HAP-1 (cell line): ENCODE results near the gene IRX6.

Experiments used
- DNase-seq, 2 experiments: peaks; one replicate each; pipeline ENCODE4 v3.0.0-alpha.2; 2016 to 2020; ENCODE audit warnings: low spot score in 2 of 2
- H3K27me3 ChIP-seq: fragments of 250-450 bp; sonication (Bioruptor Pico); 2 replicates; pipeline ENCODE4 v1.5.1; 2020; ENCODE audit warnings: low read depth, mild to moderate bottlenecking, moderate library complexity
- H3K36me3 ChIP-seq: fragments of 250-450 bp; sonication (Bioruptor Pico); replicated peaks from 2 replicates; pipeline ENCODE4 v1.5.1; 2020; ENCODE audit warnings: mild to moderate bottlenecking
- H3K4me1 ChIP-seq: fragments of 250-450 bp; sonication (Bioruptor Pico); 2 replicates; pipeline ENCODE4 v1.5.1; 2020; ENCODE audit warnings: mild to moderate bottlenecking
- H3K4me3 ChIP-seq: fragments of 250-450 bp; sonication (Bioruptor Pico); 2 replicates; pipeline ENCODE4 v1.5.1; 2020; ENCODE audit warnings: mild to moderate bottlenecking, moderate library complexity
- H3K9me3 ChIP-seq: fragments of 250-450 bp; sonication (Bioruptor Pico); 2 replicates; pipeline ENCODE4 v1.5.1; 2020; ENCODE audit warnings: mild to moderate bottlenecking, moderate library complexity
- in situ Hi-C: fragments of 300-500 bp; cut with MboI; formaldehyde crosslinking; loops from 3 replicates; pipeline ENCODE4 v1.14.3; 2020; ENCODE audit warnings: low sequenced_read_pairs, inconsistent platforms, mixed read lengths

IRX6 gene

GRCh38 chr16:55323637-55324271, at the start of gene IRX6:
IRX6 (plus strand) TSS chr16:55324203; CDS start chr16:55325092, 889 bp downstream.
- H3K4me3 ChIP-seq: peak within 1 kb of the TSS; percentile 18

GRCh38 chr16:55274391-55274790, 49.6 kb upstream of the IRX6 start:
- peaks cover 2% of the 10 kb centered on the region; the same call in 1 of the 2 replicates for H3K27me3 ChIP-seq
- in situ Hi-C loops: loop anchor here (25.0 kb wide), 3 partner anchors 987 to 1712 kb away; partner anchors contain the start of gene IRX3

More at GRCh38 chr16:55323637-55324271, at the start of gene IRX6:
- Histone ChIP-seq H3K27me3 (peaks cover 12% of the 10 kb centered on the region), H3K4me1 (no peaks in the 10 kb centered on the region), H3K9me3 (no peaks in the 10 kb centered on the region), H3K36me3 (no peaks in the 10 kb centered on the region)
- in situ Hi-C loops: no loop called here
- DNase-seq: peak; percentile 5 to 75

GRCh38 chr16:55275167-55275566, 48.8 kb upstream of the IRX6 start:
- Histone ChIP-seq H3K4me1 (no peaks in the 10 kb centered on the region; the same call in 1 of the 2 replicates), H3K36me3 (no peaks in the 10 kb centered on the region), H3K4me3 (no peak overlapping the region), H3K9me3 (no peaks in the 10 kb centered on the region), H3K27me3 (peaks cover 9% of the 10 kb centered on the region)
- no peak for DNase-seq
- in situ Hi-C loops: no loop called here

More at GRCh38 chr16:55274391-55274790, 49.6 kb upstream of the IRX6 start:
- H3K4me1 ChIP-seq: no peaks in the 10 kb centered on the region; the same call in 1 of the 2 replicates
- no peak for DNase-seq
- H3K36me3 ChIP-seq: no peaks in the 10 kb centered on the region
- H3K9me3 ChIP-seq: no peaks in the 10 kb centered on the region
- H3K4me3 ChIP-seq: no peak overlapping the region

- Histone ChIP-seq H3K4me3 (no peak overlapping the region), H3K27me3 (peaks cover 12% of the 10 kb centered on the region), H3K36me3 (no peaks in the 10 kb centered on the region), H3K9me3 (no peaks in the 10 kb centered on the region), H3K4me1 (no peaks in the 10 kb centered on the region; the same call in 1 of the 2 replicates)
- DNase-seq: no peak
- in situ Hi-C loops: no loop called here
These were observed 48.1 kb upstream of the IRX6 start for GRCh38 chr16:55275869-55276268.

GRCh38 chr16:55277536-55277935, 46.5 kb upstream of the IRX6 start:
- Histone ChIP-seq H3K9me3 (no peaks in the 10 kb centered on the region), H3K4me1 (no peaks in the 10 kb centered on the region; the same call in 1 of the 2 replicates), H3K36me3 (no peaks in the 10 kb centered on the region), H3K4me3 (no peak overlapping the region), H3K27me3 (peaks cover 12% of the 10 kb centered on the region)
- DNase-seq: no peak
- in situ Hi-C loops: no loop called here

- Histone ChIP-seq H3K4me1 (peaks cover 9% of the 10 kb centered on the region), H3K4me3 (no peak overlapping the region), H3K27me3 (peaks cover 12% of the 10 kb centered on the region), H3K9me3 (no peaks in the 10 kb centered on the region), H3K36me3 (no peaks in the 10 kb centered on the region)
- in situ Hi-C loops: no loop called here
- no peak for DNase-seq
These were observed 44.4 kb upstream of the IRX6 start for GRCh38 chr16:55279598-55279997.

- Histone ChIP-seq H3K4me3 (no peak overlapping the region), H3K4me1 (peaks cover 11% of the 10 kb centered on the region), H3K36me3 (no peaks in the 10 kb centered on the region), H3K9me3 (no peaks in the 10 kb centered on the region), H3K27me3 (peaks cover 12% of the 10 kb centered on the region)
- in situ Hi-C loops: no loop called here
- DNase-seq: no peak
These were observed 43.4 kb upstream of the IRX6 start for GRCh38 chr16:55280587-55280986.

GRCh38 chr16:55282441-55282840, 41.6 kb upstream of the IRX6 start:
- no peaks in the 10 kb centered on the region for H3K36me3 ChIP-seq
- H3K4me1 ChIP-seq: peaks cover 11% of the 10 kb centered on the region
- peaks cover 14% of the 10 kb centered on the region for H3K27me3 ChIP-seq
- DNase-seq: no peak
- H3K4me3 ChIP-seq: no peak overlapping the region
- in situ Hi-C loops: no loop called here
- H3K9me3 ChIP-seq: no peaks in the 10 kb centered on the region

- in situ Hi-C loops: no loop called here
- Histone ChIP-seq H3K4me3 (no peak overlapping the region), H3K4me1 (peaks cover 11% of the 10 kb centered on the region), H3K36me3 (no peaks in the 10 kb centered on the region), H3K27me3 (peaks cover 14% of the 10 kb centered on the region), H3K9me3 (no peaks in the 10 kb centered on the region)
- peak; percentile 34 to 54 for DNase-seq
These were observed 39.9 kb upstream of the IRX6 start for GRCh38 chr16:55283812-55284717.

GRCh38 chr16:55284718-55285099, 39.3 kb upstream of the IRX6 start:
- Histone ChIP-seq H3K27me3 (peaks cover 10% of the 10 kb centered on the region), H3K4me3 (no peak overlapping the region), H3K4me1 (peaks cover 11% of the 10 kb centered on the region), H3K36me3 (no peaks in the 10 kb centered on the region), H3K9me3 (no peaks in the 10 kb centered on the region)
- in situ Hi-C loops: no loop called here
- DNase-seq: no peak

- H3K4me1 ChIP-seq: peaks cover 11% of the 10 kb centered on the region
- no peak overlapping the region for H3K4me3 ChIP-seq
- in situ Hi-C loops: no loop called here
- no peaks in the 10 kb centered on the region for H3K36me3 ChIP-seq
- no peaks in the 10 kb centered on the region for H3K9me3 ChIP-seq
- peaks cover 2% of the 10 kb centered on the region; the same call in 1 of the 2 replicates for H3K27me3 ChIP-seq
- no peak for DNase-seq
These were observed 38.4 kb upstream of the IRX6 start for GRCh38 chr16:55285586-55285985.

GRCh38 chr16:55289353-55289752, 34.6 kb upstream of the IRX6 start:
- DNase-seq: no peak
- no peaks in the 10 kb centered on the region for H3K9me3 ChIP-seq
- H3K36me3 ChIP-seq: no peaks in the 10 kb centered on the region
- H3K4me3 ChIP-seq: no peak overlapping the region
- H3K27me3 ChIP-seq: peaks cover 2% of the 10 kb centered on the region; the same call in 1 of the 2 replicates
- in situ Hi-C loops: no loop called here
- peaks cover 4% of the 10 kb centered on the region; the same call in 1 of the 2 replicates for H3K4me1 ChIP-seq

- Histone ChIP-seq H3K4me3 (no peak overlapping the region), H3K9me3 (no peaks in the 10 kb centered on the region), H3K27me3 (no peaks in the 10 kb centered on the region), H3K36me3 (no peaks in the 10 kb centered on the region), H3K4me1 (no peaks in the 10 kb centered on the region)
- in situ Hi-C loops: no loop called here
- DNase-seq: no peak
These were observed 32.2 kb upstream of the IRX6 start for GRCh38 chr16:55291847-55292246.

GRCh38 chr16:55292491-55292890, 31.5 kb upstream of the IRX6 start:
- no peaks in the 10 kb centered on the region for H3K4me1 ChIP-seq
- no peak overlapping the region for H3K4me3 ChIP-seq
- in situ Hi-C loops: no loop called here
- H3K27me3 ChIP-seq: no peaks in the 10 kb centered on the region
- H3K36me3 ChIP-seq: no peaks in the 10 kb centered on the region
- DNase-seq: no peak
- H3K9me3 ChIP-seq: no peaks in the 10 kb centered on the region
